ENCODE data around the gene FCER1A.
"Not testable (repeated sequence)": the region's sequence is repeated elsewhere in the genome, so short reads cannot be mapped to it uniquely, and the experiment has no call there.

The FCER1A gene

DNA sequence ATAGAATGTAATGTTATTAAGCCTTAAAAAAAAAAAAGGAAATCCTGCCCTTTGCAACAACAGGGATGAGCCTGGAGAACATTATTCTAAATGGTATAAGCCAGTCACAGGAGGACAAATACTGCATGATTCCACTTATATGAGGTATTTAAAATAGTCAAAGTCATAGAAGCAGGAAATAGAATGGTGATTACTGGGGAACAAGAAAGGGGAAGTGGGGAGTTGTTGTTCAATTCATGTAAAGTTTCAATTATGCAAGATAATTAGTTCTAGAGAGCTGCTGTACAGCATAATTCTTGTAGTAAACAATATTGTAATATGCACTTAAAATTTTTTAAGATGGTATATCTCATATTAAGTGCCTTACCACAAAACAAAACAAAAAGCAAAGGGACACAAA is 13.2 kb downstream of the FCER1A start:
- no peak overlapping the region for H3K4me3 ChIP-seq (ENCODE audit: low read depth, low read length)
- TF ChIP-seq, protein P1, sequence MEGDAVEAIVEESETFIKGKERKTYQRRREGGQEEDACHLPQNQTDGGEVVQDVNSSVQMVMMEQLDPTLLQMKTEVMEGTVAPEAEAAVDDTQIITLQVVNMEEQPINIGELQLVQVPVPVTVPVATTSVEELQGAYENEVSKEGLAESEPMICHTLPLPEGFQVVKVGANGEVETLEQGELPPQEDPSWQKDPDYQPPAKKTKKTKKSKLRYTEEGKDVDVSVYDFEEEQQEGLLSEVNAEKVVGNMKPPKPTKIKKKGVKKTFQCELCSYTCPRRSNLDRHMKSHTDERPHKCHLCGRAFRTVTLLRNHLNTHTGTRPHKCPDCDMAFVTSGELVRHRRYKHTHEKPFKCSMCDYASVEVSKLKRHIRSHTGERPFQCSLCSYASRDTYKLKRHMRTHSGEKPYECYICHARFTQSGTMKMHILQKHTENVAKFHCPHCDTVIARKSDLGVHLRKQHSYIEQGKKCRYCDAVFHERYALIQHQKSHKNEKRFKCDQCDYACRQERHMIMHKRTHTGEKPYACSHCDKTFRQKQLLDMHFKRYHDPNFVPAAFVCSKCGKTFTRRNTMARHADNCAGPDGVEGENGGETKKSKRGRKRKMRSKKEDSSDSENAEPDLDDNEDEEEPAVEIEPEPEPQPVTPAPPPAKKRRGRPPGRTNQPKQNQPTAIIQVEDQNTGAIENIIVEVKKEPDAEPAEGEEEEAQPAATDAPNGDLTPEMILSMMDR (IDR thresholded peaks at IDR 0.05; ENCODE audit: borderline replicate concordance, insufficient read depth, low read depth, low read length): no peak

DNA sequence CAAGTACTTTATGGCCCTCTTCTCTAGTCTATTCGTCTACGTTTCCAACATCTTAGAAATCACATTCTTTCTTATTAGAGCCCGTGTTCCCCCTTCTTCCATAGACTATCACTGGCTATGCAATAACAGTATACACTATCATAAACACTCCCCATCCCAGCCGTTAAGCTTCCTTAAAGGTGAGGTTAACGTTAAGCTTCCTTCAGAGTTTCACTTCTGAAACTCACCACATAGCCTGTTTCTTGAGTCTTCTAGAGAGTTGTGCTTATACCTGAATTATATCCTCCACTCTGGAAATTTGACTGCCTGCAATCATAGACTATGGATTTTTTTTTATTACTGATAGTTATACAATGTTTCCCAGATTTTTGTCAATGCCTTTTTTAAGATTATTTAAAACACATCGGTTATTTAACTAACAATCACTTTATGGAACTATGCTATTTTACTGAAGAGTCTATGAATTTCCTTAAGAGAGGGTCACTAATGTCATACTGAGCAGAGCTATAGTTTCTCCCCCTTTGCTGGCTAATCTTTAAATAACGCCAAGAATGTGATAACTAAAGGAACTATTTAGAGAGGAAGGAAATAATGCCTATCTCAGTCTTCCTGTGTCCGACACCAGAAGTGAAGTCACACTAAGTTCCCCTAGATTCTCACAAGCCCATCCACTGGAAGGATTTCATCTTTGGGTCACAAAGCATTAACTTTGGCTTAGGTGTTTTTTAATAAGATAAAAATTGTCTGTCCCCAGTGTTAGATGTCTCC is 16.8 kb downstream of the FCER1A start:
- TF ChIP-seq, protein P1 (IDR thresholded peaks at IDR 0.05; ENCODE audit: borderline replicate concordance, insufficient read depth, low read depth, low read length): no peak
- H3K4me3 ChIP-seq (ENCODE audit: low read depth, low read length): no peak overlapping the region

DNA sequence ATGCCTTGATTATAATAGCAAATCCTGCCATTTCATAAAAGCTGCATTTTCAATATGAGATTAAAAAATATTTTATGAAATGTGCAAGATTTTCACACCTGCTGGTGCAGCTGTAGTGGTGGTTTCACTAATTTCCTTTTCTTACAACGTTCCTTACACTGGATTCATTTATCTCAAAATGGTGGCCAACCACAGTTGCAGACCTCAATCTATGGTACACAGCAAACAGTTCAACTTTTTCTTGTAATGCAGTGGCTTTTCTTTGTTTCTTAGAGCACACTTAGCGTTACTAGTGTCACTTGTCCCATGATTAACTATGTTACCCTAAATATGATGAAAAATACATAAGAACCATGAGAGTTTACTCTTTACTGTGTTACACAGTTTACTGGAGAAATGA is 32.7 kb downstream of the FCER1A start:
- H3K4me3 ChIP-seq (ENCODE audit: low read depth, low read length): no peak overlapping the region

DNA sequence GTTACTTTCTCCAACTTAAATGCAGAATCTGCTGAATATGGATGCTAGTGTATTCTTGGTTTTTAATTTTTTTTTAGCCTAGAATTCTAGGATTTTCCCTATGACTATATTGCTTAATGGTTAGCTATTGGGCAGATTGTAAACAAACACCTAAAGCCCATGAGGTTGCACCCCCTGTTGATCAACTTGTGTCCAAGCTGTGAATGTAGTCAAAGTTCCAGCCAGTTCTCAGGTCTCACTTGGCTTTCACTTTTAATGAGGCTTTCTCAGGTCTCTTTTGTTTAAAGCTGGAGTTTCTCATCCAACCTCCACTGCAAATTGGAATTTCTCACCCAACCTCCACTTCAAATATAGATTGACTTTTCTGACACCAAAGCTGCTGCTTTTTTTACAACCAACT is 35.9 kb downstream of the FCER1A start:
- no peak overlapping the region for H3K4me3 ChIP-seq (ENCODE audit: low read depth, low read length)
- TF ChIP-seq, protein P1 (IDR thresholded peaks at IDR 0.05; ENCODE audit: borderline replicate concordance, insufficient read depth, low read depth, low read length): no peak

More for the DNA sequence above, 32.7 kb downstream of the FCER1A start:
- TF ChIP-seq, protein P1 (IDR thresholded peaks at IDR 0.05; ENCODE audit: borderline replicate concordance, insufficient read depth, low read depth, low read length): no peak

DNA sequence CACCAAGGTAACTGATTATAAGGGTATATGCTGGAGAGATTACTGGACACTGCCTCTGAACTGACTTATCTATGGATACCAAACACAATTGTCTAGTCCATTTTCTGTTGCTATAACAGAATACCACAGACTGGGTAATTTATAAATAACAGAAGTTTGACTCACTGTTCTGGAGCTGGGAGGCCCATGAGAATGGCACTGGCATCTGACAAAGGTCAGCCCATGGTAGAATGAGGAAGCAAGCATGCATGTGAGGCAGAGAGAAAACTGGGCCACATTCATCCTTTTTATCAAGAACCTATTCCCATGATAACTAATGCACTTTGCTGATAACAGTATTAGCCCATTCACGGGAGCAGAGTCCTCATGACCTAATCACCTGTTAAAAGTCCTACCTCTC is 37.4 kb downstream of the FCER1A start:
- TF ChIP-seq, protein P1 (IDR thresholded peaks at IDR 0.05; ENCODE audit: borderline replicate concordance, insufficient read depth, low read depth, low read length): no peak
- no peak overlapping the region for H3K4me3 ChIP-seq (ENCODE audit: low read depth, low read length)

DNA sequence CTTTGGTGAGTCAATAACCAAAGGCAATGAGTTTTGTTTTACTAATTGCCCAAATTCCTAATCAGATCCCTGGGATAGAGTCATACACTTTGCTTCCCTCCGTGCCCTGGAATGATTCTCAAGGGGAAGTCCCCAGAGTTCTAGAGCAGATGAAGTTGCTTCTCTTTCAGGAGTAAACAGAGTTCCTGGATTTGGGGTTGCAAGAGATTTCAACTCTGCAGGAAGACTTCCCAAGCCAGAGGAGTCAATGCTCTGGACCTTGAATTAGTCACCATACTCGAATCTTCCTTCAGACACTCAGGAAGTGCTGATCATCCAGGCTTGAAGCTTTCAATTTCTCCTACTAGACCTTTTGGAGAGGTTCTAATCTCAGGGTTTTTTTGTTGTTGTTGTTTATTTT is 39.6 kb downstream of the FCER1A start:
- no peak overlapping the region for H3K4me3 ChIP-seq (ENCODE audit: low read depth, low read length)
- TF ChIP-seq, protein P1 (IDR thresholded peaks at IDR 0.05; ENCODE audit: borderline replicate concordance, insufficient read depth, low read depth, low read length): no peak

DNA sequence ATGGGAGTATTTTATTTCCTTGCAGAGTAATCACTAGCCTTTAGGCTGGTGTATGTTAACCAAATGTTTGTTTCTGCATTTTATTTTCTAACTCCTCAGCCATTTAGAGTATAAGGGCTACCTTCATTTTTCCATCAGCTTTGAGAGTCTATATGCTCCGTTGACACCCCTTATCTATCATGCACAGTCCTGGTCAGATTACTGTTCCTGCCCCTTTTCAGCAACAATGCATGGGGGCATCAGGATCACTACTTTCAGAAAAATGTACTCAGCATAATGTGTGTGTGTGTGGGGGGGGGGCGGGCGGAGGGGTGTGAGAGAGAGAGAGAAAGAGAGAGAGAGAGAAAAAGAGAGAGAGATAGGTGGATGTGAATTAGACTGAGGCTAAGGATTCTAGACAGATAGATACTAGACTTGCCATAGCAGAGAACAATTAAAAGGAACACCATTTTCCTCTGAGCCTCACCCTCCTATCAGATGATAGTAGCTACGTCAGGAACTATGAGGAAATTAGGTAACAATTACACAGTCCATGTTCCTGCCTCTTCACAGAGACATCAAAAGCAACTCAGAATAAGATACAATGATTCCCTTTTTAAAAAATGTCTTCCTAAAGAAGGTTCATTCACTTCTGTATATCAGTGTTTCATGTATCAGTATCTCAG is 40.8 kb downstream of the FCER1A start:
- no peak overlapping the region for H3K4me3 ChIP-seq (ENCODE audit: low read depth, low read length)
- TF ChIP-seq, protein P1 (IDR thresholded peaks at IDR 0.05; ENCODE audit: borderline replicate concordance, insufficient read depth, low read depth, low read length): no peak

DNA sequence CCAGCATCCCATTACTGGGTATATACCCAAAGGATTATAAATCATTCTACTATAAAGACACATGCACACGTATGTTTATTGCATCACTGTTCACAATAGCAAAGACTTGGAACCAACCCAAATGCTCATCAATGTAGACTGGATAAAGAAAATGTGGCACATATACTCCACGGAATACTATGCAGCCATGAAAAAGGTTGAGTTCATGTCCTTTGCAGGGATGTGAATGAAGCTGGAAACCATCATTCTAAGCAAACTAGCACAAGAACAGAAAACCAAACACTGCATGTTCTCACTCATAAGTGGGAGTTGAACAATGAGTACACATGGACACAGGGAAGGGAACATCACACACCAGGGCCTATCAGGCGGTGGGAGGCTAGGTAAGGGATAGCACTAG is 47.2 kb downstream of the FCER1A start:
- H3K4me3 ChIP-seq (ENCODE audit: low read depth, low read length): not testable (repeated sequence)

Measured in GM12875 (cell line).